Raji (cell line): Measurements from ENCODE around the gene LIME1.

Experiments
- POLR2A ChIP-seq: IDR thresholded peaks from 2 replicates; pipeline ENCODE4 v1.6.1; 2011; ENCODE audit warnings: low read depth, low read length, control low read depth; ENCODE audit not compliant: insufficient read depth

Gene LIME1

GRCh38 chr20:63766695-63767426 is 30.4 kb downstream of the LIME1 start:
- no peak for TF ChIP-seq POLR2A

GRCh38 chr20:63767456-63767855 is 31.0 kb downstream of the LIME1 start:
- TF ChIP-seq POLR2A = no peak

GRCh38 chr20:63767886-63768285 is 31.4 kb downstream of the LIME1 start:
- TF ChIP-seq POLR2A = no peak

- TF ChIP-seq POLR2A = no peak
Measured at GRCh38 chr20:63768591-63769515, 32.4 kb downstream of the LIME1 start.

GRCh38 chr20:63769891-63770474 is 33.5 kb downstream of the LIME1 start:
- no peak for TF ChIP-seq POLR2A

GRCh38 chr20:63771046-63771707 is 34.7 kb downstream of the LIME1 start:
- TF ChIP-seq POLR2A = no peak

GRCh38 chr20:63772781-63773518 is 36.5 kb downstream of the LIME1 start:
- TF ChIP-seq POLR2A = no peak

GRCh38 chr20:63773571-63774241 is 37.2 kb downstream of the LIME1 start:
- no peak for TF ChIP-seq POLR2A

GRCh38 chr20:63774306-63774705 is 37.8 kb downstream of the LIME1 start:
- TF ChIP-seq POLR2A = no peak

- no peak for TF ChIP-seq POLR2A
Measured at GRCh38 chr20:63775096-63775978, 38.9 kb downstream of the LIME1 start.

- no peak for TF ChIP-seq POLR2A
Measured at GRCh38 chr20:63777614-63778013, 41.1 kb downstream of the LIME1 start.

GRCh38 chr20:63778034-63778752 is 41.7 kb downstream of the LIME1 start:
- no peak for TF ChIP-seq POLR2A
